GM12891 (cell line): ENCODE measurements around the gene EBI3.

Source experiments
- POLR2AphosphoS5 ChIP-seq: IDR thresholded peaks from 2 replicates; pipeline ENCODE4 v1.6.1; 2011; ENCODE audit warnings: low read depth, low read length, control low read depth
- POU2F2 ChIP-seq: IDR thresholded peaks from 2 replicates; pipeline ENCODE4 v1.6.1; 2011; ENCODE audit warnings: low read depth, mild to moderate bottlenecking, control low read depth, low read length, moderate library complexity

DNA sequence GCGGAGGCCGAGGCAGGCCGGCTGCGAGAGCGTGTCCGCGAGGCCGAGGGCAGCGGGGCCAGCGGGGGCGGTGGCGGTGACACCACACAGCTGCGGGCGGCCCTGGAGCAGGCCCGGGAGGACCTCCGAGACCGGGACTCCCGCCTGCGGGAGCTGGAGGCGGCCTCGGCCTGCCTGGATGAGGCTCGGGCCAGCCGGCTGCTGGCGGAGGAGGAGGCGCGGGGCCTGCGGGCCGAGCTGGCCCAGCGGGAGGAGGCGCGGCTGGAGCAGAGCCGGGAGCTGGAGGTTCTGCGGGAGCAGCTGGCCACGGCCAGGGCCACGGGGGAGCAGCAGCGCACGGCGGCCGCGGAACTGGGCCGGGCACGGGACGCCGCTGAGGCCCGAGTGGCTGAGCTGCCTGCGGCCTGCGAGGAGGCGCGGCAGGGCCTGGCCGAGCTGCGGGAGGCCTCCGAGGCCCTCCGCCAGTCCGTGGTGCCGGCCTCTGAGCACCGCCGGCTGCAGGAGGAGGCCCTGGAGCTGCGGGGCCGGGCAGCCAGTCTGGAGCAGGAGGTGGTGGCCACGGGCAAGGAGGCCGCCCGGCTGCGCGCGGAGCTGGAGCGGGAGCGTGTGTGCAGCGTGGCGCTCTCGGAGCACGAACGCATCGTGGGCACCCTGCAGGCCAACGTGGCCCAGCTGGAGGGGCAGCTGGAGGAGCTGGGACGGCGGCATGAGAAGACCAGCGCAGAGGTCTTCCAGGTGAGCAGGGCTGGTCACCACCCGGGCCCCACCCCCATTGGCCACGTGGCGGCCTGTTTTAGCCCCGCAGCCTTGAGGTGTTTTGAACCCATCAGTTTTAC, 11.7 kb upstream of the EBI3 start:
- TF ChIP-seq POU2F2: no peak
- TF ChIP-seq POLR2AphosphoS5: no peak
